A549 treated with DMSO at 1 μM for 4 hours (cell line): ENCODE measurements around the gene VWCE. TPM values are rescaled to one million over a fixed set of nuclear protein-coding genes. Genes with fewer than 3 reads are reported as not detected.

Source experiments
- total RNA-seq: library from RNA; stranded (reverse); fragments of 200-300 nt; extraction: Qiagen RNA extraction; gene quantifications from 5 replicates; pipeline ENCODE4 v1.2.3, GENCODE V29; 2022; ENCODE audit warnings: low read depth

Gene VWCE, protein sequence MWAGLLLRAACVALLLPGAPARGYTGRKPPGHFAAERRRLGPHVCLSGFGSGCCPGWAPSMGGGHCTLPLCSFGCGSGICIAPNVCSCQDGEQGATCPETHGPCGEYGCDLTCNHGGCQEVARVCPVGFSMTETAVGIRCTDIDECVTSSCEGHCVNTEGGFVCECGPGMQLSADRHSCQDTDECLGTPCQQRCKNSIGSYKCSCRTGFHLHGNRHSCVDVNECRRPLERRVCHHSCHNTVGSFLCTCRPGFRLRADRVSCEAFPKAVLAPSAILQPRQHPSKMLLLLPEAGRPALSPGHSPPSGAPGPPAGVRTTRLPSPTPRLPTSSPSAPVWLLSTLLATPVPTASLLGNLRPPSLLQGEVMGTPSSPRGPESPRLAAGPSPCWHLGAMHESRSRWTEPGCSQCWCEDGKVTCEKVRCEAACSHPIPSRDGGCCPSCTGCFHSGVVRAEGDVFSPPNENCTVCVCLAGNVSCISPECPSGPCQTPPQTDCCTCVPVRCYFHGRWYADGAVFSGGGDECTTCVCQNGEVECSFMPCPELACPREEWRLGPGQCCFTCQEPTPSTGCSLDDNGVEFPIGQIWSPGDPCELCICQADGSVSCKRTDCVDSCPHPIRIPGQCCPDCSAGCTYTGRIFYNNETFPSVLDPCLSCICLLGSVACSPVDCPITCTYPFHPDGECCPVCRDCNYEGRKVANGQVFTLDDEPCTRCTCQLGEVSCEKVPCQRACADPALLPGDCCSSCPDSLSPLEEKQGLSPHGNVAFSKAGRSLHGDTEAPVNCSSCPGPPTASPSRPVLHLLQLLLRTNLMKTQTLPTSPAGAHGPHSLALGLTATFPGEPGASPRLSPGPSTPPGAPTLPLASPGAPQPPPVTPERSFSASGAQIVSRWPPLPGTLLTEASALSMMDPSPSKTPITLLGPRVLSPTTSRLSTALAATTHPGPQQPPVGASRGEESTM
- 0.38 to 0.77 TPM (median 0.57 TPM) in 5 replicates for total RNA-seq

DNA sequence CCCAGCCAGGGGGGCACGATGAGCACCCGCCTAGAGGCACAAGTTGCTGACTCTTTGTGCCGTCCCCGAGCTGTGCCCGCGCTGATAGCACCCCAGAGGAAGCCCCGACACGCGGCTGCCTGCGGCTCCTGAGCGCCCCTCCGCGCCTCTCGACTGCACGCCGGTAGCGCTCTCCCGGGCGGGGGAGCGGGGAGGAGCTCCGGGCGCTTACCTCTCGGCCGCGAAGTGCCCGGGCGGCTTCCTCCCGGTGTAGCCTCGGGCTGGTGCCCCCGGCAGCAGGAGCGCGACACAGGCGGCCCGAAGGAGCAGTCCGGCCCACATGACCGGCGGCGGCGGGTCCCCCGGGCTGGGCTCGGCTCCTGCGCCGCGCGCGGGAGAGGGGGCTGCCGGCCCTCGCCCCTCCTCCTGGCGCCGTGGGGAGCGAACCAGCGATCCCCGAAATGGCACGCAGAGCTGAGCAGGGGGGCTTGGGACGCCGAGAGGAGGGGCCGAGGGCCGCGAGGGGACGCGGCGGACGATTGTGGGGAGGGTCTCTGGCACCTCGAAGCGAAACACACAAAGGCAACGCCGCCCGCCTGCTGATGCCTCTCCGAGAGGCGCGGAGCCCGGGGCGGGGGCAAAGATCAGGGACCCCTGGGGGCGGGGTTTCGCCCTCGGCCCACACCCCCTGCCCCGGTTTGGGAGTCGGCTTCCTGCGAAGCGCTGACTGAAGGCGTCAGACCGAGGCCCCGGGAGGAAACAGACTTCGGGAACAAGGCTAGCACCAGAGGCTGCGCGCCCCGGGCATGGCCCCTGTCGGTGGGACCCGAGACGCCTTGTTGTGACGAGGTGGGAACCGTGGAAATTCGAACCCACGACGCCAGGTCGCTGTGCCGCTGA, at the start of gene VWCE:
TSS of gene VWCE (minus strand) at position 600 of the 879 bp plus-strand sequence. CDS start at position 321, 279 bp downstream.

DNA sequence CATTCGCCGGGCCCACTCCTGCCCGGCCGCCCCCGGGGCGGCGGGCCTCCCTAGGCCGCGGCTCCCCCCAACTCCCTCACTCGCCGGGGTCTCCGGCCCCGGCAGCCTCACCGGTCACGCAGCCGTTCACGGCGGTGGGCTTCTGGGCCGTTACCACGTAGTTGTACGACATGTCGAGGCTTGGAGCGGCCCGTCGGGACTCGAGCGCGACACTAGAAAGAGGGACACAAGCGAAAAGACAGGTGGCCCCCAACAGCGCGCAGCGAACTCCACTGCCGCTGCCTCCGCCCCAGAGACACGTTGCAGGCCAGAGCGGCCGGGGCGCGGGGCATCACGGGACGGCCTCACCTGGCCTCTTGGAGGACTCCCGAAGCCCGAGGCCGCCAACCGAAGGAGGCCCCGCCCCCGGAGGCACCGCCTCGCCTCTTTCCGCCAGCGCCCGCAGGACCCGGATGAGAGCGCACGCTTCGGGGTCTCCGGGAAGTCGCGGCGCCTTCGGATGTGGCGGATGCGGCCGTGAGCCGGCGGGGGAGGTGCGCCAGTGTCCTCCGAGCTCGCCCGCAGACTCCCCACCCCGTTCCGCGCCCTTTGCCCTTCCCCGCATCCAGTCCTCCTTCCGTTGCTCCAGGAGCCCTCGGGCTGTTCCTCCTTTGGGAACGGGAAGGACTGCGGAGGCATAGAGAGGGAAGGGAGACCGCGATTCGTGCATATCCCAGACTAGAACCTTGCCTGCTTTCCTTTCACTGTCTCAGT, 37.9 kb upstream of the VWCE start, which contains the start of the genes DDB1 and TKFC:
TSS of gene DDB1 (minus strand) at position 309 of the 753 bp plus-strand sequence. CDS start at position 172, 137 bp downstream.
TSS of gene TKFC (plus strand) at position 432 of the 753 bp plus-strand sequence. CDS start 1,501 bp downstream, outside the sequence.

DNA sequence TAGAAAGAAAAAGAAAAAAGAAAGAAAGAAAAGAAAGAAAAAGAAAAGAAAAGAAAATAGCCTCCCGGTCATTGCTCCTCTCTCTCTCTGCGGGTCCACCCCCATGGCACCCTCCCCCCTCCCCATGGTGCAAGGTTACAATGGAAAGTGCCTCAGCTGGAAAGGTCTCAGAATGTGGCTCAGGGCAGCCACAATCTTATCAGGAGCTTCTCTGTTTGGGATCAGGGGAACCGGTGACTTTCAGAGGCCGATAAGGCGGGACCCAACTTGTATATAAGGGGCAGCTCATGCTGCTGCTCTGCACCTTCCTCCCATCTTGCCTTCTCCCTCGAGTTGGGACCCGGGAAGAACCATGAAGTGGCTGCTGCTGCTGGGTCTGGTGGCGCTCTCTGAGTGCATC, 54.2 kb downstream of the VWCE start, which contains the start of gene PGA5:
TSS of gene PGA5 (plus strand) at position 301 of the 400 bp plus-strand sequence. CDS start at position 353, 52 bp downstream.

DNA sequence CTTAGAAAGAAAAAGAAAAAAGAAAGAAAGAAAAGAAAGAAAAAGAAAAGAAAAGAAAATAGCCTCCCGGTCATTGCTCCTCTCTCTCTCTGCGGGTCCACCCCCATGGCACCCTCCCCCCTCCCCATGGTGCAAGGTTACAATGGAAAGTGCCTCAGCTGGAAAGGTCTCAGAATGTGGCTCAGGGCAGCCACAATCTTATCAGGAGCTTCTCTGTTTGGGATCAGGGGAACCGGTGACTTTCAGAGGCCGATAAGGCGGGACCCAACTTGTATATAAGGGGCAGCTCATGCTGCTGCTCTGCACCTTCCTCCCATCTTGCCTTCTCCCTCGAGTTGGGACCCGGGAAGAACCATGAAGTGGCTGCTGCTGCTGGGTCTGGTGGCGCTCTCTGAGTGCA, 73.1 kb downstream of the VWCE start, which contains the start of gene PGA4:
TSS of gene PGA4 (plus strand) at position 301 of the 400 bp plus-strand sequence. CDS start at position 355, 54 bp downstream.

Other genes with a start within 250 kb of the VWCE start
- not detected in 5 replicates for gene CD5, start 192.8 kb downstream of the VWCE start, total RNA-seq
- 15.8 to 20.5 TPM (median 19.2 TPM) in 5 replicates for gene VPS37C, start 133.9 kb downstream of the VWCE start, total RNA-seq
- not detected in 5 replicates for gene PGA3, start 91.8 kb downstream of the VWCE start, total RNA-seq
- not detected in 5 replicates for gene PGA4, start 73.0 kb downstream of the VWCE start, total RNA-seq
- gene PGA5, start 54.1 kb downstream of the VWCE start, total RNA-seq: 0.10 TPM in 1 of 5 replicates, not detected in the others
- gene DDB1, start 37.8 kb upstream of the VWCE start, total RNA-seq: 161 to 182 TPM (median 172 TPM) in 5 replicates
- 46.8 to 76.0 TPM (median 71.1 TPM) in 5 replicates for gene TKFC, start 37.9 kb upstream of the VWCE start, total RNA-seq
- gene CYB561A3, start 66.6 kb upstream of the VWCE start, total RNA-seq: 41.2 to 50.1 TPM (median 47.6 TPM) in 5 replicates
- 75.0 to 125 TPM (median 111 TPM) in 5 replicates for gene TMEM138, start 67.1 kb upstream of the VWCE start, total RNA-seq
- 16.4 to 20.8 TPM (median 19.5 TPM) in 5 replicates for gene TMEM216, start 97.3 kb upstream of the VWCE start, total RNA-seq
- gene CPSF7, start 134.7 kb upstream of the VWCE start, total RNA-seq: 73.7 to 78.3 TPM (median 75.8 TPM) in 5 replicates
- gene SDHAF2, start 134.8 kb upstream of the VWCE start, total RNA-seq: 36.8 to 52.5 TPM (median 44.7 TPM) in 5 replicates
- 0.10 to 0.23 TPM (median 0.14 TPM) in 5 replicates for gene LRRC10B, start 213.4 kb upstream of the VWCE start, total RNA-seq